Right forelimb (tissue), 1 donor: ENCODE results near the gene ZFHX3.

Experiments used
- DNase-seq: peaks from one replicate; pipeline ENCODE4 v3.0.0-alpha.2; 2018

ZFHX3 gene

DNA sequence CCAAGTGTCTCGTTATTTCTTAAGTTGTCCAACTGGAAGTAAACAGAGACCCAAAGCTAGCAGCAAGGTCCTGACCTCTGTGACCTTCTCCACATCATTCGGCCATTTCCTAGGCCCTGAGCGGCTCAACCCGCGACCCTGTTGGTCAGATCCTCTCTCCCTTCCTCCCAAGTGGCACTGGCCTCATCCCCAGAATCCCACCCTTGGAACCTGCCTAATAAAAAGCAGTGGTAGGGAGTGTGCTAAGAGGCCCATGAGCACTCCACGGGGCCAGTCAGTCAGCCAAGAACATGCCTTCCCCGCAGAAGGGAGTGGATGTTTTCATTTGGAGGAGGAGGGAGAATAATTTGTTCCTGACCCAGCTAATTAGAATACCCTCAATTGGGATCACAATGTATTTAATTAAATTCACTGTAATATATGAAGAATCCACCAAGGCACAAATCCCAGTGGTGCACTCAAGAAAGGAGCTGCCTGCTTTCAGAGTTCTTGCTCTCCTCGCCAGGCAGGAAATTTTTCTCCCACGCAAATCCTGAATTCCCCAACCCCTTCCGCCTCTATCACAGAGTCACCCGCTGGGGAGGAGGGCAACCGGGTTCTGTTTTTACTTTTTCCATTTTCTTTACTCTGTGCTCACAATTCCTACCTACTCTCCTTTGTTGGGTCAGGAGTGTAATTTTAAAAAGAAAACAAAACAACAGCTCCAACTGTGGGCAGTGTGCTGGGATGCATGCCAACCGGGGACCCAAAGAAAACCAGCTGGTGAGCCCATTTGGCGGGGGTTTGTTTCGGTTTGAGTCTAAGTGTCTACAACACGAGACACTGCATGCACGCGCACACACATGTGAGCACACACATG, 153.4 kb downstream of the ZFHX3 start:
- DNase-seq, result no peak

DNA sequence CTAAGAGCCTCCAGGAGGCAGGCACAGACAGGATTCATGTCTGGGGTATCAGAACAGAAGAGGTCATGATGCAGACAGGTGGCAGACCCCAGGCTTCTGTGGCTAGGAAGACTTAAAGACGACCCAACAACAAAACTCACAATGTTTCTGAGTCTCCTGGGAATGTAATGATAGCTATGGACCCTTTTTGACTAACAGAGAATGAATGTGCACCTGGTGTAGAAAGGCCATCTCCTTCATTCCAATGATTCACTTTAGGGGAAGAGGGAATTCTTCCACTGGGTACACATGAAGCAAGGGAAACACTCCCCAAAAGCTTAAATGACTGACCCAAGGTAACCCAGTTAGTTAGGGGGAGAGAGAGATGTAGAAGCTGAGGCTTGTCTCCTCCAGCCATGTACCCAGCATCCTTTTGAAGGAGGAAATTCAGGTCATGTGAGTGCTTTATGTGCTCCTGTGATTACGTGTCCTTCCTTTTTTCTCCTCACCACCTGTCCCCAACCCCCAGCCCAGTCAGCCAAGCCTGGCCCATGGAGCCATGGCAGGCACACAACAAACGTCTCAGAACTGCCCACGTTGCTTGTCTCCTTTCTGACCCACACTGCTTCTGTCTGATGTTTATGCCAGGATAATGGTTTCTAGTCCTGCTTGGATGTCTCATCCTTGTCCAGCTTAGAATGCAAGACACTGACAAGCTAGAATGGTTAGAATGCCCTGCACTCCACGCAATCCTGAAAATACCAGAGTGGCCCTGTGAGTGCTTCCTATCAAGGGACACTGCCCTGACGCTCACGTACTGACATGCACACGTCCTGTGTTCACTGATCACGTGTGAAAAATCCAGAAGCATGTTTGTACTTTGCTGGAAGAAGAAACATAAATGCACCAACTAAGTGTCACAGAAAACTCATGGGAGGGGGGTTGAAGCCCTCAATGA, 156.4 kb downstream of the ZFHX3 start:
- no peak for DNase-seq

GRCh38 chr16:72890587-72890986, 157.3 kb downstream of the ZFHX3 start:
- no peak for DNase-seq

- no peak for DNase-seq
Measured at GRCh38 chr16:72889616-72890582, 158.0 kb downstream of the ZFHX3 start.

GRCh38 chr16:72887537-72887936, 160.4 kb downstream of the ZFHX3 start:
- DNase-seq, result no peak

GRCh38 chr16:72886346-72886974, 161.5 kb downstream of the ZFHX3 start:
- DNase-seq, result no peak

DNA sequence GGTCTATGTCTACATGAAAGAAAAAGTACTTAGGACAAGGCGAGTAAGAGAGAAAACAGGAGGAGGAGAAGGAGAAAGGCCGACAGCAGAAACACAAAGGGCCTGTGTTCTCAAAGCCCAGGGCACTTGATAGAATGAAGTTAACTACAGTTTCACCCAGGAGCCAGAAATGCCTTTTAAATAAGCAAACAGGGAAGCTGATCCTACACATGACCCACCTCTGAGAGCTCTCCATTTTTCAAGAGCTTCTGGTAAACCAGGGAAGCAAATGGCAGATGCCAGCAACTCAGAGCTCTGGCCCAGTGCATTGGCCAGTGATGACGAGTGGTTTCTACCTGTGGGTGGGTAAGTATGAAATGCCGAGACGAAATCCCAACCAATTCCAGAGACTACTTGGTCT, 163.4 kb downstream of the ZFHX3 start:
- no peak for DNase-seq

DNA sequence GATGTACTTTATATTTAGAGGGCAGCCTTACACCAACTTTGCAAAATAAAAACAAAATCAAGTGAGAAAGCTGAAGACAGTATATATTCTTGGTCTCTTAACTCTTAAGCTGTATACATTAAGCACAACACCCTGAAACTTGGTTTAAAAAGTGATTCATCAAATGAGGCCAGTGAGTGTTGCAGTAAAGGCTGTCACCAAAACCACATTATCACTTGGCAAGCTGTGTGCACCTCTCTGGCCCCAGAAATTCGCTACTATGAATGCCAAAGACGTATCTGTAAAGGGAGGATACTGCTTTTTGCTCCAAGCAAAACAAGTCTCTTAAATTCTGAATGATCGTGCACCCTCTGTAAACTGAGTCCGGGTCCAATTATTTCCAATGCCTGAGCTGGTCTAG, 163.9 kb downstream of the ZFHX3 start:
- no peak for DNase-seq

GRCh38 chr16:72879846-72880245, 168.1 kb downstream of the ZFHX3 start:
- no peak for DNase-seq

DNA sequence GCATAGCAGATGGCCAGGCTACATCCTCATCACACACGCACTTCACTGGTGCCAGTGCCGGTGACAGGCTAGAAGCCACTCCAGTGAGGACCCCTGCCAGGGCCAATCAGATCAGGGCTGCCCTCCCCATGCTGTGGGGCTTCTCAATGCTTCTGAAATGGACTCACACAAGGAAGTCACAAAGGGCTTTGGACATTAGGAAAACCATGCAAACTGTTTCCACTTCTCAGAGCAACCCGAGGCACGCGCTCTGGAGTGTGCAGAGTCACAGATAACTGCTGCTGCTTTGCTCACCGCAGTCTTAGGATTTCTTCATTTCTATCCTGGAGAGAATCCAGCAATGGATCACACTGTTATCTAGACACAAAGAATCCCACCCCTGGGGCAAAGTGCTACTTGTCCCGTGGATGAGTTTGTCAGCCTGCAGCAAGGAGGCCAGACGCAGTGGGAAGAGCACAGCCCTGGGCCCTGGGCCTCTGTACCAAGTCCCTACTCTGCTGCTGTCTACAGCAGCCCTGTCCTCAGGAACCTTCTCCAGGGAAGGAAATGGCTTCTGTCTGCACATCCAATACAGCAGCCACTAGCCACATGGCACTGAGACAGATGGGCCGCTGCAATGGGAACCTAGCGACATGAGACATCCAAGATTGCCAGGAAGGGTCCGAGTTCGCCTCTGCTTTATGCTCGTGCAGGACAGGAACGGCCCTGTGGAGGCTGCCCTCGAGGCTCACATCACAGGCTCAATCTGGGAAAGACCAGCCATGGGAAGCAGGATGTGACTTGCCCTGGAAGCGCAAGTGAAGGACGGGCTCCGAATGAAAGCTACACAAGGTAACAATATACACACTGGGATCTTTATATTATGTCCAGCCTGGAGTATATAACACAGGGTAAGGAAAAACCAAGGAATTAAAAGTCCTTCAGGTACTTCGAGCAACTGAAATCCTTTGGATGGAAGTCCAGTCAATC, 169.3 kb downstream of the ZFHX3 start:
- no peak for DNase-seq

DNA sequence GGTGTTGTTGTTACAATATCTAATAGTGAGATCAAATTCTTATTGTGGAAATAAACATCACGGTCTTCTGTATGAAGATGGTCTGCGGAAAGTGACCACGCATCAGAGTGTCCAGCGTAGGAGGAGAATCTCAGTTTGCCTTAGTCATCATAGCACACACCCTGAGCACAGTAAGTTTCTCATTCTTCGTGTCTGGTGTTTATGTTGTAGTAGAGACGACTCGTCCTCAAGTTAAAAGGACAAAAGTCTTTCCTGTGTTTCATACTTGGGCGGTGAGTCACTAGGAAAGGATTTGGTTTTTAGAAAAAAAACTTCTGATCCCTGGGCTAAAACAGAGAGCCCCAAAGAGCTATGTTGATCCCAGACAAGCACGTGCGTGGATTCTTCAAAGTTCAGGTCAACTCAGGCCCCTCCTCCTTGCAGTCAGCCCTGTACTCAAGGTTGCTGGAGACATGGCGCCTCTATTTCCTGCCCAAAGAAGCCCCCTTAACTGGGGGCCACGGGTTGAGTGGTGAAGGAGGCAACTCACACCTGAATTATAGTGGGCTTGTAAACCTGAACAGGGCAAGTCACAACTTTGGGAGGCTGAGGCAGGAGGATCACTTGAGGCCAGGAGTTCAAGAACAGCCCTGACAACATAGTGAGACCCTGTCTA, 170.4 kb downstream of the ZFHX3 start:
- DNase-seq, result no peak

DNA sequence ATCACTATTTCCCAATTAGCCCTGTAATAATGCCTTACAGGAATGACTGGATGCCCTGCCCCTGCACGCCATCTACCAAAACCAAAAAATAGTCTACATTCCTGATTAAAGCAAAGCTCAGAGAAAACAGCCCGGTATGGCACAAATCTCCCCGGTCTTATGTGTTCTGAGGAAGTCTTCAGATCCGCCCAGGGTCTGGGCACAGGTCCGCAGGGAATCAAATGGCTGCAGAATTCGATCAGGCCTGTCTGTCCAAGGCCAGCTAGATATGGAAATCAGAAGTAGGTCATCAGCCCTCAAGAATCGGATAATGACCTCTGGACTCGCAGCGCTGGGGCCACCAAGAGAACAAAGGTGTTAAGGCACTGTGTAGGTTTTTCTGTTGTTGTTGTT, 171.0 kb downstream of the ZFHX3 start:
- no peak for DNase-seq

- DNase-seq, result peak; percentile 66
Measured at GRCh38 chr16:72876221-72876620, 171.7 kb downstream of the ZFHX3 start.

- no peak for DNase-seq
Measured at GRCh38 chr16:72875291-72876031, 172.5 kb downstream of the ZFHX3 start.

DNA sequence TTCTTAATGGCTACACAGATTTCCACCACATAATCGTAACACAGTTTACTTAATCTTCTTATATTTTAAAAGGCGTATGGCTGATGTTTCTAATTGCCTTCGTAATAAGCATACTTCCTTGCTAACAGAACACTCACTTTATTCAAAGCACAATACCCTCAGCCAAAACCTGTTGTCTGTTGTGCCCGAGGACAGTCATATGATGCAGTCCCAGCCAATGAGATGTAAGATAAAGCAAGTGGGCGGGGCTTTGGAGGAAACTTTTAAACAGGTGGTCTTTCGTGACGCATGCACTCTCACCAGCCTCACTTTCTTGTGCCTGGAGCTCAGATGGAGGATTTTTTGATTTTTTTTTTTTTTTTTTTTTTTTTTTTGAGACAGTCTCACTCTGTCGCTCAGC, 174.1 kb downstream of the ZFHX3 start:
- DNase-seq, result no peak

DNA sequence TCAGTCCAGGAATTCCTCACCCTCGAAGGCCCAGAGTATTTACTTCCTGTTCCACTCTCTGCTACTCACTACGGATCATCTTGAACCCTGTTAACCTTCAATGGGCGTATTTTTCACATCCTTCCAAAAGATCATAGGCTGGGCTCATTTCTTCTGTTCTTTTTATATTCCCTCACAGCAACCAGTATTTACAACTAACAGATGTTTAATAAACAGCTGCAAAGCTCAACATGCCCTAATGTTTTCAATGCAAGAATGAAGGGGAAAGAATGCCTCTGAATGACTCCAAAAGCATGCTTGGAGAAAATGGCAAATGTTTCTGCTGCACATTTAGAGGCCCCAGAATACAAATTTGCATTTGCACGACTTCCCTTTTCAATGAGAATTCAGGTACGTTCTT, 174.9 kb downstream of the ZFHX3 start:
- no peak for DNase-seq

- DNase-seq, result no peak
Measured at GRCh38 chr16:72865835-72866234, 182.1 kb downstream of the ZFHX3 start.

DNA sequence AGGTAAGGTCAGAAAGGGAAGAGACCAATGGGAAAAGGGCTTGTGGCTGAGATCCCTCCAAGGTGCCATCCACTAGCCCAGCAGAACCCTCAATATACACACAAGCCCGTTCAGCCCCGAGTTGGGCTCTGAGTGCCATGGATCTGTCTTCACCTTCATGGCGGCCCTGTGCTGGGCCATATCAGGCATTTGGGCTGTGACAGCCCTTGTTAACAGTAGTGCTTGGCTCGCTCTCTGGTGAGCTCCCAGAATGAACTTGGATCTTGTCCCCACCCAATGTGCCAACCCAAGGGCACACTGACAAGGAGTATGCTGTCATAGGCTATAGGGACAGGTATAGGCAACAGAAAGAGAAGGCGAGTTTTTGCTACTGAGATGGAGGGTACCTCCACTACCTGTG, 182.7 kb downstream of the ZFHX3 start:
- no peak for DNase-seq

DNA sequence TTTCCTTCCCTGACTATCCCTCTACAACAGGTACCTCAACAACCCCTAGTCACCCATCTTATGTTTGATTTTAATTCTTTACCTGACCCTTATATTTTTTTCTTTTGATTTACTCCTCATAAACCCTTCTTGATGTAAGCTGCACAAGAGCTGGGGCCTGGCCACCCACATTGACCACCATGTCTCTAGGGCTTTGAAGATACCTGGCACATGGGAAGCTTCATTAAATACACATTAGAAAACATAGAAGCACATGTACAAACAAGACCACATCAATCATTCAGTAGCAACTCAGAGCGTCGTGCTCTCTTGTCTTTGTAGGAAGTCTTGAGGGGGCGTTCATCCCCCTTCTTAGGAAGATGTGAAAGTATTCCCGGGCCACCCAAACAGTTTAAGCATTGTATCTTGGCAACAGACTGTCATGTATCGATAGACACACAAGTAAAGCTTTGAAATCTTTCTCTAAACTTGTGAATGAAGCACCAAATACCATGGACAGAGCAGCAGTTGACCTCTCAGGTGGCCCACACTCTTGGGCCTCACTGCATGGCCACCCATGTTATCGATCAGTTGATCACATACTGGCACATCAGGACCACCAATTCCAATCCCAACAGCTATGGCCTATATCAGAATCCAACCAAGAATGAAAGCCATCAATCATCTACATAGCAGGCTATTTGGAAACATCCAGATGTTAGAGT, 183.6 kb downstream of the ZFHX3 start:
- no peak for DNase-seq
